ENCODE measurements around the gene ARID2. TPM values are rescaled to one million over a fixed set of nuclear protein-coding genes. Genes with fewer than 3 reads are reported as not detected.

ARID2 gene
- total and polyA plus RNA-seq, 10 of the 15 experiments (the other 5 are each of a cell fraction or from before 2014, with no cell fraction given), result 9.2 to 29.8 (median 20.3) TPM

GRCh38 chr12:45762185-45763110 lies 32.9 kb downstream of the ARID2 start (continued):
- TF ChIP-seq MYC (IDR thresholded peaks at IDR 0.05; ENCODE audit: insufficient read depth, insufficient read length, insufficient replicate concordance, low read length, severe bottlenecking) (no peak), SUPT20H (IDR thresholded peaks at IDR 0.05; ENCODE audit: borderline replicate concordance, control insufficient read depth, low read depth, low read length) (no peak), RBBP5 (conservative IDR thresholded peaks at IDR 0.05) (no peak), SMC3 (IDR thresholded peaks at IDR 0.05; ENCODE audit: borderline replicate concordance, low read length) (peak; percentile 22; the same call in 1 of the 2 replicates), ELK1 (IDR thresholded peaks at IDR 0.05; ENCODE audit: low read depth, low read length) (no peak)

- no peaks in the 10 kb centered on the region for H3K27me3 ChIP-seq (replicated peaks in 1 of 2; ENCODE audit: control insufficient read depth in 2 of 2, insufficient read depth in 2 of 2, low read length in 1 of 2)
- DNase-seq (ENCODE audit: low read depth, low spot score), result no peak
- no peak overlapping the region for H3K4me2 ChIP-seq (ENCODE audit: control insufficient read depth, insufficient read depth)
- TF ChIP-seq PAX5 (IDR thresholded peaks at IDR 0.05; ENCODE audit: borderline replicate concordance, low read depth, low read length), result no peak
- no TSS peak for BruUV-seq (replicated peaks)
- no peaks in the 10 kb centered on the region for H3K4me1 ChIP-seq (ENCODE audit: control insufficient read depth, insufficient read depth, low read length)
- H3K4me3 ChIP-seq, result no peak overlapping the region
- in situ Hi-C loops (cut with MboI) (no loop called here), intact Hi-C loops (cut with micrococcal nuclease; ENCODE audit: unreplicated experiment) (no loop called here)
- ChIA-PET RAD21 (ENCODE audit: unreplicated experiment) (interaction anchor here (1.2 to 1.4 kb wide), 2 partner anchors 18 to 219 kb away, joined by 3 to 5 read pairs; no protein-coding TSS in a partner anchor), POLR2A (no interaction called here), CTCF (interaction anchor here (0.6 to 2.7 kb wide), 17 partner anchors 8 to 1218 kb away, joined by 3 to 16 read pairs (median 4); no protein-coding TSS in a partner anchor), SMC1A (ENCODE audit: uncharacterized antibody, unreplicated experiment) (interaction anchor here (0.8 to 1.5 kb wide), 6 partner anchors 17 to 282 kb away, joined by 3 to 4 read pairs (median 3); no protein-coding TSS in a partner anchor)
- H3K9ac ChIP-seq (ENCODE audit: control insufficient read depth, insufficient read depth, low read length), result no peak overlapping the region
- no peak for ATAC-seq
- no peaks in the 10 kb centered on the region for H4K20me1 ChIP-seq (ENCODE audit: control insufficient read depth, insufficient read depth)
- H3K36me3 ChIP-seq (ENCODE audit: control insufficient read depth in 2 of 2, insufficient read depth in 2 of 2, low read length in 1 of 2), result no peaks in the 10 kb centered on the region
- 96% methylated on average over 4 of the region's 4 CpGs for WGBS (ENCODE audit: insufficient coverage, insufficient replicate concordance, low lambda C conversion rate, missing lambda C conversion rate)
- FAIRE-seq, result no peak
- no peak overlapping the region for H2AFZ ChIP-seq (ENCODE audit: control insufficient read depth, low read depth, low read length)
- peaks cover 2% of the 10 kb centered on the region for H3K9me3 ChIP-seq (replicated peaks; ENCODE audit: control insufficient read depth, insufficient read depth, low read length)
- no peak overlapping the region for H3K27ac ChIP-seq (ENCODE audit: control insufficient read depth, insufficient read depth)
- H3K79me2 ChIP-seq (ENCODE audit: control insufficient read depth, insufficient read depth, low read length), result peaks cover 46% of the 10 kb centered on the region
Observed at GRCh38 chr12:45763381-45763780, 33.9 kb downstream of the ARID2 start.
